ENCODE results near the gene CHST9. TPM values are rescaled to one million over a fixed set of nuclear protein-coding genes. Genes with fewer than 3 reads are reported as not detected.

The CHST9 gene
- total RNA-seq, 1 experiment from 2014 or later = 3.5 TPM

GRCh38 chr18:26961839-26962238 lies 223.3 kb downstream of the CHST9 start:
- no peak overlapping the region for H2AK5ac ChIP-seq (ENCODE audit: insufficient read length, low read length)
- no peak overlapping the region; a peak in 1 of 7 replicates for H3K27ac Mint-ChIP-seq
- peaks cover 2% of the 10 kb centered on the region; the same call in 1 of the 2 replicates for H3K4me1 ChIP-seq (ENCODE audit: insufficient read depth, low read length)
- no peaks in the 10 kb centered on the region for H3K27me3 ChIP-seq (ENCODE audit: insufficient read depth, low read length)
- no peak overlapping the region for H2BK12ac ChIP-seq (ENCODE audit: insufficient read length, low read depth, low read length)
- no CpG with 5 or more reads among the region's 3 CpGs for WGBS (ENCODE audit: extremely low coverage, insufficient read length, low lambda C conversion rate)
- H4K20me1 ChIP-seq (ENCODE audit: control insufficient read depth, insufficient read depth, insufficient read length) = no peaks in the 10 kb centered on the region
- H3T11ph ChIP-seq (ENCODE audit: low read length) = no peak overlapping the region
- H3K36me3 Mint-ChIP-seq (ENCODE audit: insufficient read depth in 1 of 3, low read depth in 3 of 3) = peaks cover 0 to 3% (median 0%) of the 10 kb centered on the region in 3 experiments; a peak in 3 of 7 replicates
- no peaks in the 10 kb centered on the region for H3K9me3 ChIP-seq (ENCODE audit: control insufficient read depth, low read depth, low read length)
- no peaks in the 10 kb centered on the region for H3K79me2 ChIP-seq (ENCODE audit: insufficient read depth, low read length)
- peaks cover 3% of the 10 kb centered on the region; the same call in 1 of the 2 replicates for H3K27me3 Mint-ChIP-seq (ENCODE audit: low read depth)
- H3K14ac ChIP-seq (ENCODE audit: insufficient read depth, low read length) = no peak overlapping the region
- no peak overlapping the region for H3K18ac ChIP-seq (ENCODE audit: insufficient read length, low read depth, low read length)
- no peak overlapping the region for H2BK20ac ChIP-seq (ENCODE audit: low read depth, low read length, poor library complexity, severe bottlenecking)
- DNase-seq = no peak
- no peaks in the 10 kb centered on the region for H3K23me2 ChIP-seq (ENCODE audit: insufficient read length, low read depth, low read length, poor library complexity, severe bottlenecking)
- no peak overlapping the region for H4K91ac ChIP-seq (ENCODE audit: insufficient read length, low read depth, low read length)
- no peak overlapping the region for H3K23ac ChIP-seq (ENCODE audit: insufficient read length, low read depth, low read length)
- no peaks in the 10 kb centered on the region; a peak in 1 of 5 replicates for H3K9me3 Mint-ChIP-seq
- no peak overlapping the region for H2AFZ ChIP-seq (ENCODE audit: low read length)
- no peak overlapping the region for H4K5ac ChIP-seq (ENCODE audit: insufficient read length, low read depth, low read length)
- H3K4me3 Mint-ChIP-seq = no peak overlapping the region
- no peak overlapping the region for H3K4me2 ChIP-seq (ENCODE audit: insufficient read depth, insufficient read length, low read length)
- H2BK120ac ChIP-seq (ENCODE audit: low read depth, low read length, poor library complexity, severe bottlenecking) = no peak overlapping the region
- peaks cover 14 to 15% of the 10 kb centered on the region in 2 experiments for H3K4me1 Mint-ChIP-seq
- H3K79me1 ChIP-seq (ENCODE audit: insufficient read depth, low read depth, low read length, poor library complexity, severe bottlenecking) = no peaks in the 10 kb centered on the region
- no peak overlapping the region for H3K56ac ChIP-seq (ENCODE audit: insufficient read length, low read depth, low read length)
- H3K9ac ChIP-seq (ENCODE audit: extremely low read depth, insufficient read length, low read length) = no peak overlapping the region
- no peak overlapping the region for H3K4ac ChIP-seq (ENCODE audit: low read depth, low read length)
- no peak overlapping the region for H2BK15ac ChIP-seq (ENCODE audit: low read depth, low read length)
- no peak overlapping the region for H2BK5ac ChIP-seq (ENCODE audit: insufficient read length, low read length)
- no peak overlapping the region for H3K27ac ChIP-seq (ENCODE audit: insufficient read length, low read depth, low read length)
- no peak overlapping the region for H4K8ac ChIP-seq (replicated peaks; ENCODE audit: insufficient read length, low read depth, low read length)
- no peak for TF ChIP-seq CTCF (conservative IDR thresholded peaks at IDR 0.05)

Measured in H9 (cell line).